Liver (tissue), 9 donors: ENCODE results near the gene STAMBPL1. TPM values are rescaled to one million over a fixed set of nuclear protein-coding genes. Genes with fewer than 3 reads are reported as not detected.

Experiments used
- DNase-seq: peaks from one replicate; pipeline ENCODE4 v3.0.0-alpha.2; 2017; ENCODE audit warnings: low spot score
- H3K27ac ChIP-seq, 2 donors: one replicate each; pipeline ENCODE4 v1.7.0; 2013; ENCODE audit warnings: inconsistent platforms in 2 of 2, low read length in 2 of 2, control low read depth in 1 of 2, low read depth in 1 of 2, mild to moderate bottlenecking in 1 of 2
- H3K27me3 ChIP-seq, 4 donors: one replicate each; pipeline versions ENCODE4 v1.6.1 to v1.7.0; 2013; ENCODE audit warnings: low read length in 3 of 4, inconsistent platforms in 1 of 4, mild to moderate bottlenecking in 1 of 4, moderate library complexity in 1 of 4; ENCODE audit not compliant: control insufficient read depth in 4 of 4, insufficient read depth in 4 of 4
- H3K36me3 ChIP-seq, 4 donors: one replicate each; pipeline versions ENCODE4 v1.6.1 to v1.7.0; 2013; ENCODE audit warnings: low read length in 3 of 4, mild to moderate bottlenecking in 3 of 4, low read depth in 1 of 4, moderate library complexity in 1 of 4; ENCODE audit not compliant: control insufficient read depth in 4 of 4, insufficient read depth in 3 of 4
- H3K4me1 ChIP-seq, 4 donors: one replicate each; pipeline versions ENCODE4 v1.6.1 to v1.7.0; 2013; ENCODE audit warnings: low read length in 3 of 4, mild to moderate bottlenecking in 3 of 4, moderate library complexity in 1 of 4; ENCODE audit not compliant: control insufficient read depth in 4 of 4, insufficient read depth in 4 of 4
- H3K4me3 ChIP-seq, 3 donors: one replicate each; pipeline versions ENCODE4 v1.6.1 to v1.7.0; 2013; ENCODE audit warnings: low read length in 3 of 3, control low read depth in 1 of 3, low read depth in 1 of 3, mild to moderate bottlenecking in 1 of 3
- H3K9ac ChIP-seq, 2 donors: one replicate each; pipeline ENCODE4 v1.7.0; 2013; ENCODE audit warnings: low read length in 2 of 2, mild to moderate bottlenecking in 2 of 2, moderate library complexity in 2 of 2, control low read depth in 1 of 2, low read depth in 1 of 2
- H3K9me3 ChIP-seq, 4 donors: one replicate each; pipeline versions ENCODE4 v1.6.1 to v1.7.0; 2013; ENCODE audit warnings: low read length in 3 of 4; ENCODE audit not compliant: control insufficient read depth in 4 of 4
- ATF3 ChIP-seq: IDR thresholded peaks from 2 replicates; pipeline ENCODE4 v1.6.1; 2016; ENCODE audit warnings: antibody characterized with exemption
- EGR1 ChIP-seq, 2 donors: IDR thresholded peaks; 2 replicates each; pipeline ENCODE4 v1.6.1; 2016 to 2018; ENCODE audit warnings: antibody characterized with exemption in 2 of 2, low read depth in 2 of 2
- FOXA1 ChIP-seq: IDR thresholded peaks from 2 replicates; pipeline ENCODE4 v1.6.1; 2016; ENCODE audit warnings: antibody characterized with exemption
- FOXA2 ChIP-seq: IDR thresholded peaks from 2 replicates; pipeline ENCODE4 v1.6.1; 2016; ENCODE audit warnings: antibody characterized with exemption
- GABPA ChIP-seq, 2 donors: IDR thresholded peaks in 1 of 2; conservative IDR thresholded peaks in 1 of 2; 2 replicates each; pipeline ENCODE4 v1.6.1; 2016; ENCODE audit warnings: antibody characterized with exemption in 2 of 2, mild to moderate bottlenecking in 1 of 2, moderate library complexity in 1 of 2
- HNF4A ChIP-seq, 2 donors: conservative IDR thresholded peaks; 2 replicates each; pipeline ENCODE4 v1.6.1; 2016; ENCODE audit warnings: antibody characterized with exemption in 2 of 2, mild to moderate bottlenecking in 2 of 2
- HNF4G ChIP-seq: IDR thresholded peaks from 2 replicates; pipeline ENCODE4 v1.6.1; 2016; ENCODE audit warnings: antibody characterized with exemption
- JUND ChIP-seq, 2 donors: IDR thresholded peaks; 2 replicates each; pipeline ENCODE4 v1.6.1; 2016; ENCODE audit warnings: antibody characterized with exemption in 2 of 2
- MAX ChIP-seq: IDR thresholded peaks from 2 replicates; pipeline ENCODE4 v1.6.1; 2016; ENCODE audit warnings: antibody characterized with exemption
- NR2F2 ChIP-seq: IDR thresholded peaks from 2 replicates; pipeline ENCODE4 v1.6.1; 2016; ENCODE audit warnings: antibody characterized with exemption
- SP1 ChIP-seq: IDR thresholded peaks from 2 replicates; pipeline ENCODE4 v1.6.1; 2018; ENCODE audit warnings: antibody characterized with exemption, mild to moderate bottlenecking
- TAF1 ChIP-seq: conservative IDR thresholded peaks from 2 replicates; pipeline ENCODE4 v1.6.1; 2016; ENCODE audit warnings: antibody characterized with exemption, mild to moderate bottlenecking
- YY1 ChIP-seq: IDR thresholded peaks from 2 replicates; pipeline ENCODE4 v1.6.1; 2016; ENCODE audit warnings: antibody characterized with exemption, mild to moderate bottlenecking
- ZBTB33 ChIP-seq: IDR thresholded peaks from 2 replicates; pipeline ENCODE4 v1.6.1; 2016; ENCODE audit warnings: antibody characterized with exemption
- WGBS: extraction: QIAGEN DNeasy Blood & Tissue Kit; methylation state at CpG from one replicate; pipeline ENCODE4 v1.1.7; 2013; 5-methylcytosine and 5-hydroxymethylcytosine counted together
- polyA plus RNA-seq, 2 donors: library from polyadenylated mRNA; stranded (reverse) in 1 of 2; unstranded in 1 of 2; fragments of 200-250 nt in 1 of 2; fragments of >200 nt in 1 of 2; fragmentation: Nextera tagmentation in 1 of 2; extraction: Ambion mirVana in 1 of 2; gene quantifications; one replicate each; pipeline versions ENCODE4 v1.2.1 to v1.2.3, GENCODE V29; 2013 to 2015
- total RNA-seq, 2 donors: library from RNA; depleted of rRNA; stranded (reverse); fragments of >200 nt; gene quantifications; one replicate each; pipeline ENCODE4 v1.2.3, GENCODE V29; 2014
- donor health status: healthy.
- donor health status: healthy.
- donor health status: healthy.
- donor health status: healthy.
- donor health status: healthy.

STAMBPL1 gene
- total and polyA plus RNA-seq, 4 donors, result 1.3 to 8.0 (median 3.7) TPM

- Histone ChIP-seq H3K9me3 (no peaks in the 10 kb centered on the region), H3K27ac (no peak overlapping the region), H3K4me1 (no peaks in the 10 kb centered on the region), H3K36me3 (no peaks in the 10 kb centered on the region), H3K9ac (no peak overlapping the region), H3K4me3 (no peak overlapping the region), H3K27me3 (no peaks in the 10 kb centered on the region)
- no peak for DNase-seq
- WGBS, result 82% methylated on average over 1 of the region's 1 CpG
- no peak for TF ChIP-seq SP1
- no peak for TF ChIP-seq TAF1
- no peak for TF ChIP-seq FOXA2
- TF ChIP-seq EGR1 (IDR thresholded peaks at IDR 0.05; ENCODE audit: low read depth in 2 of 2), result no peak
- TF ChIP-seq GABPA (IDR thresholded peaks at IDR 0.05 in 1 of 2, conservative IDR thresholded peaks at IDR 0.05 in 1 of 2), result no peak
These were observed 77.3 kb downstream of the STAMBPL1 start for GRCh38 chr10:88957381-88957780.

GRCh38 chr10:88958721-88959120 is 78.7 kb downstream of the STAMBPL1 start:
- H3K4me3 ChIP-seq, result no peak overlapping the region
- H3K27me3 ChIP-seq, result no peaks in the 10 kb centered on the region
- no peaks in the 10 kb centered on the region for H3K36me3 ChIP-seq
- H3K27ac ChIP-seq, result no peak overlapping the region
- TF ChIP-seq JUND (IDR thresholded peaks at IDR 0.05) (no peak), HNF4A (conservative IDR thresholded peaks at IDR 0.05) (no peak), ATF3 (no peak)
- H3K9ac ChIP-seq, result no peak overlapping the region
- no peak for DNase-seq
- no peaks in the 10 kb centered on the region for H3K4me1 ChIP-seq
- H3K9me3 ChIP-seq, result no peaks in the 10 kb centered on the region
- 99% methylated on average over 6 of the region's 6 CpGs for WGBS

- DNase-seq, result no peak
- no peaks in the 10 kb centered on the region for H3K4me1 ChIP-seq
- H3K27me3 ChIP-seq, result no peaks in the 10 kb centered on the region
- no peak overlapping the region for H3K9ac ChIP-seq
- H3K27ac ChIP-seq, result no peak overlapping the region
- no peak overlapping the region for H3K4me3 ChIP-seq
- TF ChIP-seq EGR1 (IDR thresholded peaks at IDR 0.05; ENCODE audit: low read depth in 2 of 2) (no peak), YY1 (no peak), ZBTB33 (no peak), JUND (IDR thresholded peaks at IDR 0.05) (no peak), HNF4G (no peak), HNF4A (conservative IDR thresholded peaks at IDR 0.05) (no peak), FOXA1 (no peak), TAF1 (no peak), NR2F2 (no peak), ATF3 (no peak), GABPA (IDR thresholded peaks at IDR 0.05 in 1 of 2, conservative IDR thresholded peaks at IDR 0.05 in 1 of 2) (no peak), FOXA2 (no peak), MAX (no peak)
- no peaks in the 10 kb centered on the region for H3K9me3 ChIP-seq
- 95% methylated on average over 1 of the region's 1 CpG for WGBS
- H3K36me3 ChIP-seq, result no peaks in the 10 kb centered on the region
These were observed 80.8 kb downstream of the STAMBPL1 start for GRCh38 chr10:88960802-88961201.
